Upper lobe of left lung (tissue), 4 donors: ENCODE measurements around the gene MCF2L2.

ENCODE experiments used
- EP300 ChIP-seq, 4 donors: sonication (generic); formaldehyde crosslinking; IDR thresholded peaks; one replicate each; pipeline ENCODE4 v1.5.1; 2017; ENCODE audit warnings: antibody characterized with exemption in 4 of 4, control low read depth in 2 of 4
- POLR2AphosphoS5 ChIP-seq, 2 donors: sonication (generic); formaldehyde crosslinking; IDR thresholded peaks; one replicate each; pipeline ENCODE4 v1.5.1; 2017; ENCODE audit warnings: antibody characterized with exemption in 2 of 2
- TF ChIP-seq, protein P1 (sequence below), 6 experiments: fragments of 450-650 bp in 4 of 6; fragments of 200-600 bp in 2 of 6; sonication (generic) in 2 of 6; IDR thresholded peaks; one replicate each; pipeline ENCODE4 v1.5.1; 2016 to 2019; ENCODE audit warnings: antibody characterized with exemption in 6 of 6

DNA sequence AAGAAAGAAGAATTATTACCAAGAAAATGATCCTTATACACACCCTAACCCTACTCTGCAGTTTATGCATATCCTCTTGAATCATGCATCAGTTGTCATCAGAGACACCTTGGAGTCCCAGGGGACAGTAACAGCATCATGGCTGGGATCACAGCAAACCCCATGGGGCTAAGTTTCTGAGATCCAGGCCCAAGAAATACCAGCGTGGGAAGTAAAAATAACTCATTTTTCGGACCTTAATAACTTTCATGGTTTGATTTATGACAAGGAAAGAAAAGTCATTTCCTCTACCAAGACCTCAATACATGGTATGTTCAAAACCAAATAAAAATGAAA lies 214.2 kb downstream of the MCF2L2 start:
- no peak for TF ChIP-seq POLR2AphosphoS5 (IDR thresholded peaks at IDR 0.05)
- no peak for TF ChIP-seq EP300 (IDR thresholded peaks at IDR 0.05)
- TF ChIP-seq, protein P1, sequence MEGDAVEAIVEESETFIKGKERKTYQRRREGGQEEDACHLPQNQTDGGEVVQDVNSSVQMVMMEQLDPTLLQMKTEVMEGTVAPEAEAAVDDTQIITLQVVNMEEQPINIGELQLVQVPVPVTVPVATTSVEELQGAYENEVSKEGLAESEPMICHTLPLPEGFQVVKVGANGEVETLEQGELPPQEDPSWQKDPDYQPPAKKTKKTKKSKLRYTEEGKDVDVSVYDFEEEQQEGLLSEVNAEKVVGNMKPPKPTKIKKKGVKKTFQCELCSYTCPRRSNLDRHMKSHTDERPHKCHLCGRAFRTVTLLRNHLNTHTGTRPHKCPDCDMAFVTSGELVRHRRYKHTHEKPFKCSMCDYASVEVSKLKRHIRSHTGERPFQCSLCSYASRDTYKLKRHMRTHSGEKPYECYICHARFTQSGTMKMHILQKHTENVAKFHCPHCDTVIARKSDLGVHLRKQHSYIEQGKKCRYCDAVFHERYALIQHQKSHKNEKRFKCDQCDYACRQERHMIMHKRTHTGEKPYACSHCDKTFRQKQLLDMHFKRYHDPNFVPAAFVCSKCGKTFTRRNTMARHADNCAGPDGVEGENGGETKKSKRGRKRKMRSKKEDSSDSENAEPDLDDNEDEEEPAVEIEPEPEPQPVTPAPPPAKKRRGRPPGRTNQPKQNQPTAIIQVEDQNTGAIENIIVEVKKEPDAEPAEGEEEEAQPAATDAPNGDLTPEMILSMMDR (IDR thresholded peaks at IDR 0.05): no peak
